Thoracic aorta (tissue), 2 donors: ENCODE data around the gene IZUMO4. TPM values are rescaled to one million over a fixed set of nuclear protein-coding genes. Genes with fewer than 3 reads are reported as not detected.

Experiments used
- ATAC-seq: fragments of 150-250 bp; one replicate; pipeline ENCODE4 v1.8.0; 2017; ENCODE audit warnings: low read depth; ENCODE audit not compliant: insufficient number of reproducible peaks, low FRiP score
- DNase-seq: peaks from one replicate; pipeline ENCODE4 v3.0.0-alpha.2; 2020; ENCODE audit warnings: low spot score
- H3K27ac ChIP-seq, 2 donors: fragments of 200-600 bp; sonication (generic); 1 replicate in 1 of 2; 2 replicates in 1 of 2; pipeline ENCODE4 v1.5.1; 2016; ENCODE audit warnings: mild to moderate bottlenecking in 2 of 2, moderate library complexity in 2 of 2
- H3K27me3 ChIP-seq: fragments of 200-600 bp; sonication (generic); replicated peaks from 2 replicates; pipeline ENCODE4 v1.6.0; 2016; ENCODE audit warnings: mild to moderate bottlenecking; ENCODE audit not compliant: insufficient read depth
- H3K36me3 ChIP-seq: fragments of 200-600 bp; sonication (generic); one replicate; pipeline ENCODE4 v1.5.1; 2016
- H3K4me1 ChIP-seq, 2 donors: fragments of 200-600 bp; sonication (generic); 1 replicate in 1 of 2; 2 replicates in 1 of 2; pipeline versions ENCODE4 v1.5.1 to v1.6.0; 2016; ENCODE audit warnings: low read depth in 2 of 2, mild to moderate bottlenecking in 1 of 2; ENCODE audit not compliant: control insufficient read depth in 1 of 2
- H3K4me3 ChIP-seq: fragments of 200-600 bp; sonication (generic); 2 replicates; pipeline ENCODE4 v1.5.1; 2016; ENCODE audit warnings: mild to moderate bottlenecking
- H3K9me3 ChIP-seq: fragments of 200-600 bp; sonication (generic); 2 replicates; pipeline ENCODE4 v1.5.1; 2016
- total RNA-seq, 2 donors: library from RNA; depleted of rRNA; stranded (reverse); fragments of >200 nt; gene quantifications; one replicate each; pipeline versions ENCODE4 v1.1.0 to v1.2.3, GENCODE V29; 2016
- TF ChIP-seq, protein P1 (sequence below): fragments of 200-600 bp; sonication (generic); IDR thresholded peaks from one replicate; pipeline ENCODE4 v1.5.1; 2019; ENCODE audit warnings: antibody characterized with exemption

The IZUMO4 gene
- total RNA-seq, 2 donors from 2014 or later = 3.1 to 6.1 TPM

DNA sequence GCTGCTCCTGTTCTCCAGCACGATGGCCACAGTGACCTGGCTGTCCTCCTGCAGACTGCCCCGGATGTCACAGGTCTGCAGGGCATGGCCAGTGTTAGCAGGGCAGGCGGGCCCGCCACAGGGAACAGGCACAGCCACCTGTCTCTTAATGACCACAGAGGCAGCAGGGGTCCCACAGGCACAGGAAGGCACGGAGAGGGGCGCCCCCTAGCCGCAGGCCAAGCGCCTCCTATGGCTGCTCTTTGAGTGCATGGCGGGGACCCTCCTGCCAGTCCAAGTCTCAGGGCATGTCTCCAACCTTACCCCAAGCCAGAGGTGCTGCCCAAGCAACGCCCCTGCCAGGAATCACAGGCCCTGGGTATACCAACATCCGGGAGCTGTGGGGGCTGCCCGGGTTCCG is 14.1 kb downstream of the IZUMO4 start:
- Histone ChIP-seq H3K4me1 (peaks cover 0 to 4% of the 10 kb centered on the region in 2 donors), H3K36me3 (peaks cover 89% of the 10 kb centered on the region), H3K27me3 (no peaks in the 10 kb centered on the region), H3K27ac (no peak overlapping the region), H3K4me3 (no peak overlapping the region), H3K9me3 (no peaks in the 10 kb centered on the region)
- no peak for DNase-seq
- ATAC-seq = no peak
- TF ChIP-seq, protein P1, sequence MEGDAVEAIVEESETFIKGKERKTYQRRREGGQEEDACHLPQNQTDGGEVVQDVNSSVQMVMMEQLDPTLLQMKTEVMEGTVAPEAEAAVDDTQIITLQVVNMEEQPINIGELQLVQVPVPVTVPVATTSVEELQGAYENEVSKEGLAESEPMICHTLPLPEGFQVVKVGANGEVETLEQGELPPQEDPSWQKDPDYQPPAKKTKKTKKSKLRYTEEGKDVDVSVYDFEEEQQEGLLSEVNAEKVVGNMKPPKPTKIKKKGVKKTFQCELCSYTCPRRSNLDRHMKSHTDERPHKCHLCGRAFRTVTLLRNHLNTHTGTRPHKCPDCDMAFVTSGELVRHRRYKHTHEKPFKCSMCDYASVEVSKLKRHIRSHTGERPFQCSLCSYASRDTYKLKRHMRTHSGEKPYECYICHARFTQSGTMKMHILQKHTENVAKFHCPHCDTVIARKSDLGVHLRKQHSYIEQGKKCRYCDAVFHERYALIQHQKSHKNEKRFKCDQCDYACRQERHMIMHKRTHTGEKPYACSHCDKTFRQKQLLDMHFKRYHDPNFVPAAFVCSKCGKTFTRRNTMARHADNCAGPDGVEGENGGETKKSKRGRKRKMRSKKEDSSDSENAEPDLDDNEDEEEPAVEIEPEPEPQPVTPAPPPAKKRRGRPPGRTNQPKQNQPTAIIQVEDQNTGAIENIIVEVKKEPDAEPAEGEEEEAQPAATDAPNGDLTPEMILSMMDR = no peak

DNA sequence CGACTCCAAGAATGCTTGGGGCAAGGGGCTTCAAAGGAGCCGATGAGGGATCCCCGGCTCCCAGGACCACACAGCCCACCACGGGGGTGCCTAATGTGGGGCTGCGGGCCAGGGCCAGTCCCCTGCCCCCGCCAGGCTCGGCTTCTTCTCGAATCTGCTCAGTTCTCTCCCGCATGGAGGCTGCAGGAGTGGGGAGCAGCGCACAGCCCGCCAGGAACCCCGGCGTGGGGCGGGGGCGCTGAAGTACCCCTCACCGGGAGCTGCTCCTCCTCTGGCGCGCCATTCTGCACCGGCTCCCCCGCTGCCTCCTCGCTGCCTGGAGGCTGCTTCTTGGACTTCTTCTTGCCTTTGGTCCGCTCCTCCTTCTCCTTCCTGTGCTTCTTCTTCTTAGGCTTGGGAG is 14.7 kb downstream of the IZUMO4 start:
- Histone ChIP-seq H3K27me3 (no peaks in the 10 kb centered on the region), H3K36me3 (peaks cover 89% of the 10 kb centered on the region), H3K27ac (no peak overlapping the region), H3K4me3 (no peak overlapping the region), H3K4me1 (peaks cover 0 to 4% of the 10 kb centered on the region in 2 donors), H3K9me3 (no peaks in the 10 kb centered on the region)
- DNase-seq (no peak), ATAC-seq (no peak)
- TF ChIP-seq, protein P1 = no peak

DNA sequence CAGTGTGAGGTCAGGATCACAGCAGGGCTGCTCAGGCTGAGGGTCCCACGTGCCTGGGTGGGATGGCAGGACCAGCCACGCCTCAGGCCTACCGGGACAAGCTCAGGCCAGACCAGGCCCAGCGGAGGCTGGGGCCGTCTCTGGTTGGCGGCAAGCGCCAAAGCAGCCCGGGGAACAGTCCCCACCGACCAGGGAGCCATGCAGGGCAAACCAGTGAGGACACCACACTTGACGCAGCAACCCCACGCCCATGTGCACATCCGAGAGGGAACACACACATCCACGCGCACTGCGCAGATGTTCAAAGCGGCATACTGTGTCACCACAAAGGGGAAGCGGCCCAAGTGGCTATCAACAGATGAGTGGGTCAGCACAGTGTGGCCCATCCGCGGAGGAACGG is 15.2 kb downstream of the IZUMO4 start:
- TF ChIP-seq, protein P1 = no peak
- no peak for ATAC-seq
- Histone ChIP-seq H3K4me3 (no peak overlapping the region), H3K9me3 (no peaks in the 10 kb centered on the region), H3K4me1 (peaks cover 0 to 4% of the 10 kb centered on the region in 2 donors), H3K27ac (no peak overlapping the region), H3K27me3 (no peaks in the 10 kb centered on the region), H3K36me3 (peaks cover 90% of the 10 kb centered on the region)
- DNase-seq = no peak

DNA sequence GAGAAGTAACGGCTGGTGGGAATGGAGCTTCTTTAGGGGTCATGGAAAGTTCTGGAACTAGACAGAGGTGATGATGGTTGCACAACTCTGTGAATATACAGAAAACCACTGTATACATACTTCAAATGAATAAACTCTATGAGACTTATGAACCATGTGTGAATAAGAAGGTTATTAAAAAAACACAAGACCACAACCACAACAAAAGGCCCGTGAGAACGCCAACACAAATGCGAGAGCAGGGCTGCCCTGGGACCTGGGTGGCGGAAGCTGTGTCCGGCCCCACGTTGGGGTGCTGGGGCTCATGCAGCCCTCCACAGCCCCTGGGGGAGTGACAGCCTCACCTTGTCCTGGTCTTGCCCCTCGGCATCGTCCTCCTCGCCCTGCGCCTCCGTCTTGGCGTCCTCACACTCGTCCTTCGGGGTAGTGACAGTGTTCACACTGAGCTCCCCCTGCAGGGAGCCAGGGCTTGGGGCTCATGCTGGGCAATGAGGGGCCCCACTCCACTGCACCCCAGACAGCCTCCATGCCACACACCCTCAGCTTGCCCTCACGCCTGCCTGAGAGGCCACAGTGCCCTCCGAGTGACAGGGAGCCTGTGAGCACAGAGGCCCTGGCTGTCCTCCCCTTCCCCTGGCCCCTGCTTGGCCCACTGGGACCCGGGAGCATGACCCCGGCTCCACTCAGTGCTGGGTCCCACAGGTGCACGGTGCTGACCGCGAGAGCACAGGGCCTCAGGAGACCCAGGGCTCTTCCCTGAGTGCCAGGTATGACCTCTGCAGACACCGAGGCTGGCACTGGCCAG is 16.0 kb downstream of the IZUMO4 start:
- DNase-seq = no peak

DNA sequence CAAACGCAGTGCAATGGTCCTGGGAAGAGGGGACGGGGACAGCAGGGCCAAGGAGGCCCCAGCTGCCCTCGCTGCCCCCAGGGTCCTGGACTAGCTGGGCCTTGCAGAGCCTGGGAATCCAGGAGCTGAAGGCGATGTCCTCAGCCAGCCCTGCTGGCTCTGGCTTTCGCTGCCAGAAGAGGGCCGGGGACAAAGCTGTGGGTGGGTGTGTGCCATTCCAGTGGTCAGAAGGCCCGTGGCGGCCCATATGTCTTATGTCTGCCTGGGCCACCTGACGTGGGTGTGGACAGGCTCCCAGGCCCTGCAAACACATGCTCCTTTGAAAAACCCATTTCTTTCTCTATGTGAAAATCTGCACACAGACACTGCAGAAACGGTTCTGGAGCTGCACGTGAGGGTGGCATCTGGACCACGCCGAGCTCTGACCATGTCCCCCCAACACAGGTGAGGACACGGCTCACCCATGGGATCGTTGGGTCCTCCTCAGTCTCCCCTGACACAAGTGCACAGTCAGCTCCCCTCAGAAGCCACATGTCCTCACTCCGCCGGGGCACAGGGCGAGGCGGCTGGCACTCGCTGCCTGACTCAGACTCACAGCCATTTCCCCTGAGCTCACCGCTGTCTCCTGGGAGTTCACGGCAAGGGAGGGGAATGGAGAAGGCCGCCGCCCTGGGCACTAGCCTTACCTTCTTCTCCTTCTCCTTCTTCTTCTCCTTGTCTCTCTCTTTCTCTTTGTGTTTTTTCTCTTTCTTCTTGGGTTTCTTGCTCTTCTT is 16.9 kb downstream of the IZUMO4 start:
- no peaks in the 10 kb centered on the region for H3K27me3 ChIP-seq
- TF ChIP-seq, protein P1 = no peak
- no peak overlapping the region for H3K4me3 ChIP-seq
- peaks cover 0 to 4% of the 10 kb centered on the region in 2 donors for H3K4me1 ChIP-seq
- ATAC-seq (no peak), DNase-seq (no peak)
- H3K36me3 ChIP-seq = peaks cover 94% of the 10 kb centered on the region
- no peaks in the 10 kb centered on the region for H3K9me3 ChIP-seq
- H3K27ac ChIP-seq = peak overlapping the region in 1 of 2 donors; percentile 65

More for the DNA sequence above, 16.0 kb downstream of the IZUMO4 start:
- Histone ChIP-seq H3K4me1 (peaks cover 0 to 4% of the 10 kb centered on the region in 2 donors), H3K9me3 (no peaks in the 10 kb centered on the region), H3K27ac (no peak overlapping the region), H3K27me3 (no peaks in the 10 kb centered on the region), H3K36me3 (peaks cover 96% of the 10 kb centered on the region), H3K4me3 (no peak overlapping the region)
- TF ChIP-seq, protein P1 = no peak
- ATAC-seq = no peak
